OCI-LY7 (cell line): ENCODE data around the gene DLEU7. TPM values are rescaled to one million over a fixed set of nuclear protein-coding genes. Genes with fewer than 3 reads are reported as not detected.

Source experiments
- BruUV-seq: library from RNA; stranded (reverse); fragments of 400-500 nt; replicated peaks from 2 replicates; lab custom pipeline; 2021; lab: Mats Ljungman, UMichigan
- CTCF ChIA-PET: fragments of 300-600 bp; sonication (Branson Sonifier 250); formaldehyde crosslinking; loops from one replicate; lab custom pipeline; 2022; ENCODE audit warnings: antibody characterized with exemption; ENCODE audit not compliant: unreplicated experiment; lab: Charles Lee
- POLR2A ChIA-PET: fragments of 300-600 bp; sonication (Branson Sonifier 250); formaldehyde crosslinking; loops from one replicate; lab custom pipeline; 2022; ENCODE audit warnings: antibody characterized with exemption; lab: Charles Lee
- DNase-seq: peaks from one replicate; pipeline ENCODE4 v3.0.0-alpha.2; 2015; ENCODE audit warnings: low spot score
- H2AFZ ChIP-seq: fragments of 200-600 bp; sonication (generic), shearing (Covaris generic); 2 replicates; pipeline ENCODE4 v1.6.1; 2014; ENCODE audit warnings: mild to moderate bottlenecking, antibody characterized with exemption, low read length, moderate library complexity
- H3K27ac ChIP-seq: fragments of 200-600 bp; sonication (generic); 2 replicates; pipeline ENCODE4 v1.5.1; 2014; ENCODE audit warnings: mixed run types, low read depth, mild to moderate bottlenecking, moderate library complexity, low read length, inconsistent platforms; ENCODE audit not compliant: poor library complexity, severe bottlenecking
- H3K36me3 ChIP-seq: fragments of 200-600 bp; sonication (generic); 2 replicates; pipeline ENCODE4 v1.6.1; 2014; ENCODE audit warnings: mild to moderate bottlenecking, antibody characterized with exemption, low read length, moderate library complexity, mixed read lengths; ENCODE audit not compliant: insufficient read depth
- H3K4me1 ChIP-seq: fragments of 200-600 bp; sonication (generic); 2 replicates; pipeline ENCODE4 v1.5.1; 2014; ENCODE audit warnings: mild to moderate bottlenecking, low read length; ENCODE audit not compliant: insufficient read depth, poor library complexity, severe bottlenecking
- H3K4me2 ChIP-seq: fragments of 200-600 bp; sonication (generic); 2 replicates; pipeline ENCODE4 v1.6.1; 2014; ENCODE audit warnings: mild to moderate bottlenecking, low read length
- H3K4me3 ChIP-seq: fragments of 200-600 bp; sonication (generic); 2 replicates; pipeline ENCODE4 v1.5.1; 2014; ENCODE audit warnings: mild to moderate bottlenecking, low read depth, low read length; ENCODE audit not compliant: poor library complexity, severe bottlenecking
- H3K79me2 ChIP-seq: fragments of 200-600 bp; sonication (generic); 2 replicates; pipeline ENCODE4 v1.6.1; 2016; ENCODE audit warnings: low read depth, mild to moderate bottlenecking, low read length, moderate library complexity, mixed read lengths; ENCODE audit not compliant: insufficient read depth
- H3K9me2 ChIP-seq: fragments of 200-600 bp; sonication (generic); 2 replicates; pipeline ENCODE4 v1.6.1; 2016; ENCODE audit warnings: mild to moderate bottlenecking, low read length, mixed read lengths; ENCODE audit not compliant: insufficient read depth
- H3K9me3 ChIP-seq: fragments of 200-600 bp; sonication (generic); 2 replicates; pipeline ENCODE4 v1.6.1; 2014; ENCODE audit warnings: mild to moderate bottlenecking, mixed run types, low read length, mixed read lengths
- H4K20me1 ChIP-seq: fragments of 200-600 bp; sonication (generic); 2 replicates; pipeline ENCODE4 v1.6.1; 2014; ENCODE audit warnings: mild to moderate bottlenecking, antibody characterized with exemption, low read length, moderate library complexity, mixed read lengths; ENCODE audit not compliant: insufficient read depth
- EZH2phosphoT487 ChIP-seq: fragments of 200-600 bp; sonication (generic); IDR thresholded peaks from 2 replicates; pipeline ENCODE4 v1.6.1; 2018; ENCODE audit warnings: low read depth, borderline replicate concordance, mild to moderate bottlenecking, mixed run types, antibody characterized with exemption, low read length, moderate library complexity, mixed read lengths
- intact Hi-C: fragments of 100-400 bp; cut with micrococcal nuclease; formaldehyde crosslinking; loops from one replicate; pipeline ENCODE4 v1.10.0; 2022; ENCODE audit not compliant: unreplicated experiment
- total RNA-seq, 2 experiments: library from RNA; depleted of rRNA in 1 of 2; stranded (reverse); fragments of >200 nt in 1 of 2; shearing (Covaris generic) in 1 of 2; gene quantifications; 2 replicates each; pipeline ENCODE4 v1.2.3, GENCODE V29; 2014 to 2022
- TF ChIP-seq, protein P1 (sequence below): fragments of 200-600 bp; sonication (generic); conservative IDR thresholded peaks from 2 replicates; pipeline ENCODE4 v1.5.1; 2014; ENCODE audit warnings: mild to moderate bottlenecking, antibody characterized with exemption, low read length, moderate library complexity, mixed read lengths

Gene DLEU7
- total RNA-seq, 2 experiments from 2014 or later: not detected

DNA sequence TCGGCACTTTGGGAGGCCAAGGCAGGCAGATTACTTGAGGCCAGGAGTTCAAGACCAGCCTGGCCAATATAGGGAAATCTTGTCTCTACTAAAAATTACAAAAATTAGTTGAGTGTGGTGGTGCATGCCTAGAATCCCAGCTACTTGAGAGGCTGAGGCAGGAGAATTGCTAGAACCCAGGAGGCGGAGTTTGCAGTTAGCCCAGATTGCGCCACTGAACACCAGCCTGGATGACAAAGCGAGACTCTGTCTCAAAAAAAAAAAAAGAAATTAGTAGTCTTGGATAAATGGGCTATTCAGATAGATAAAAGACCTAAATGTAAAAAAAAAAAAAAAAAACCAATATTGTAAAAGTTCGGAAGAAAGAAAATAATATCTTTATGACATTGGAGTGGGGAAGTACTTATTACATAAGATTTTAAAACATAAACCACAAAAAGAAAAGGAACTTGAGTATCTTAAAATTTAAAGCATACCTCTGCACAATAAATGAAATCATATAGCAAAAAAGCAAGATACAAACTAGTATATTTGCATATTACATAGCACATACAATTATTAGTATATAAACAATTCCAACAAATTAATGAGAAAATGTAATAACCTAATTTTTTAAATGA is 39.4 kb upstream of the DLEU7 start:
- no peak for DNase-seq
- TF ChIP-seq, protein P1, sequence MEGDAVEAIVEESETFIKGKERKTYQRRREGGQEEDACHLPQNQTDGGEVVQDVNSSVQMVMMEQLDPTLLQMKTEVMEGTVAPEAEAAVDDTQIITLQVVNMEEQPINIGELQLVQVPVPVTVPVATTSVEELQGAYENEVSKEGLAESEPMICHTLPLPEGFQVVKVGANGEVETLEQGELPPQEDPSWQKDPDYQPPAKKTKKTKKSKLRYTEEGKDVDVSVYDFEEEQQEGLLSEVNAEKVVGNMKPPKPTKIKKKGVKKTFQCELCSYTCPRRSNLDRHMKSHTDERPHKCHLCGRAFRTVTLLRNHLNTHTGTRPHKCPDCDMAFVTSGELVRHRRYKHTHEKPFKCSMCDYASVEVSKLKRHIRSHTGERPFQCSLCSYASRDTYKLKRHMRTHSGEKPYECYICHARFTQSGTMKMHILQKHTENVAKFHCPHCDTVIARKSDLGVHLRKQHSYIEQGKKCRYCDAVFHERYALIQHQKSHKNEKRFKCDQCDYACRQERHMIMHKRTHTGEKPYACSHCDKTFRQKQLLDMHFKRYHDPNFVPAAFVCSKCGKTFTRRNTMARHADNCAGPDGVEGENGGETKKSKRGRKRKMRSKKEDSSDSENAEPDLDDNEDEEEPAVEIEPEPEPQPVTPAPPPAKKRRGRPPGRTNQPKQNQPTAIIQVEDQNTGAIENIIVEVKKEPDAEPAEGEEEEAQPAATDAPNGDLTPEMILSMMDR: no peak
- no peak for TF ChIP-seq EZH2phosphoT487
- no TSS peak for BruUV-seq
- no peaks in the 10 kb centered on the region for H4K20me1 ChIP-seq
- H3K9me2 ChIP-seq: no peaks in the 10 kb centered on the region
- ChIA-PET CTCF (no interaction called here), POLR2A (interaction anchor here (1.6 kb wide), 1 partner anchor 18 kb away, joined by 6 read pairs; no protein-coding TSS in a partner anchor)
- intact Hi-C loops: no loop called here
- peaks cover 3% of the 10 kb centered on the region; the same call in 1 of the 2 replicates for H3K9me3 ChIP-seq
- H3K4me2 ChIP-seq: no peak overlapping the region
- H3K27ac ChIP-seq: no peak overlapping the region
- no peak overlapping the region for H3K4me3 ChIP-seq
- no peak overlapping the region for H2AFZ ChIP-seq
- H3K4me1 ChIP-seq: peaks cover 22% of the 10 kb centered on the region
- H3K36me3 ChIP-seq: no peaks in the 10 kb centered on the region; the same call in 1 of the 2 replicates
- no peaks in the 10 kb centered on the region for H3K79me2 ChIP-seq

DNA sequence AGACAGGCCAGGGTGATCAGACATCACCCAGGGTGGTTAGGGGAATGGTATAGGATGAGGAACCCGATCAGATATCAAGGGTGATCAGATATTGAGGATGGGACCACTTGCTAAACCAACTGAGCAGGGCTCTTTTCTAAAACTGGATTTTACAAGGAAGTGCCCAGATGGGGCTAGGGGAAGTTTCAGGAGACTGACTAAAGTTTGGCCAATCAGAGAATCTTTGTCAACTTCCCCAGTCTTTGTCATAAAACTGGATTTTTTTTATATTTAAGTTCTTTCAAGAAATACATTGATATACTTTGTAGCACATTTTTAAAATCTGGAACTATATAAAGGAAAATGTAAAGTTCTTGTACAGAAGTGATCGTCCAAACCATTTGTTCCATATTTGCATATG is 30.5 kb upstream of the DLEU7 start:
- POLR2A ChIA-PET: interaction anchor here (0.7 kb wide), 1 partner anchor 17 kb away, joined by 3 read pairs; no protein-coding TSS in a partner anchor
- Histone ChIP-seq H3K9me3 (0 out of 2 replicates have a peak, but pooled peaks cover under 1% of the 10 kb centered on the region), H2AFZ (no peak overlapping the region), H3K36me3 (no peaks in the 10 kb centered on the region), H4K20me1 (no peaks in the 10 kb centered on the region), H3K27ac (no peak overlapping the region), H3K4me2 (no peak overlapping the region), H3K4me3 (no peak overlapping the region), H3K4me1 (no peaks in the 10 kb centered on the region), H3K79me2 (no peaks in the 10 kb centered on the region), H3K9me2 (no peaks in the 10 kb centered on the region)
- CTCF ChIA-PET: no interaction called here
- TF ChIP-seq, protein P1: no peak
- DNase-seq: no peak
- intact Hi-C loops: no loop called here
- BruUV-seq: no TSS peak

DNA sequence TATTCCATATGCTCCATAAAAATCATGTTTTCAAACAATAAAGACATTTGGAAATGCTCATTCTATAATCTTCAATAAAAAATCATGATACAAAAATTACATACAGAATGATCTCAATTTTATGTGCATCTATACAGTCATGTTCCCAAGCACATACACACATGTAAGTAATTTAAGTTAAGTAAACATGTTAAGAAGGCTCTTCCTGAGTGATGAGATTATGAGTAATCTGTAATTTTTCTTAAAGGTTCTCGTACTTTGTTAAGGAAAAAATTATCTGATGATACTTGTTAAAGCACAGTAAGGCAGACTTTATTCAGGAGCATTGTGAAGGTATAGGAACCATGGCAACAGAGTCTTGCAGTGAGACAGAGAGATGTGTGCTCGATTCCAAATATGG is 30.0 kb upstream of the DLEU7 start:
- BruUV-seq: no TSS peak
- POLR2A ChIA-PET: no interaction called here
- CTCF ChIA-PET: no interaction called here
- H2AFZ ChIP-seq: no peak overlapping the region
- no peak overlapping the region for H3K4me3 ChIP-seq
- intact Hi-C loops: no loop called here
- TF ChIP-seq, protein P1: no peak
- TF ChIP-seq EZH2phosphoT487: no peak
- H3K9me3 ChIP-seq: 0 out of 2 replicates have a peak, but pooled peaks cover 4% of the 10 kb centered on the region
- DNase-seq: no peak
- no peaks in the 10 kb centered on the region for H3K79me2 ChIP-seq
- peaks cover 1% of the 10 kb centered on the region for H3K4me1 ChIP-seq
- no peaks in the 10 kb centered on the region for H3K36me3 ChIP-seq
- H3K27ac ChIP-seq: no peak overlapping the region
- H3K9me2 ChIP-seq: no peaks in the 10 kb centered on the region
- no peaks in the 10 kb centered on the region for H4K20me1 ChIP-seq
- no peak overlapping the region for H3K4me2 ChIP-seq
